NCI-H2196 (cell line): ENCODE results near the gene MSH3.
"Not testable (repeated sequence)": the region's sequence is repeated elsewhere in the genome, so short reads cannot be mapped to it uniquely, and the experiment has no call there.

ENCODE experiments used
- DNase-seq: peaks from one replicate; lab custom pipeline; 2025; ENCODE audit not compliant: unreplicated experiment; lab: John Stamatoyannopoulos, UW

MSH3 gene

GRCh38 chr5:80705216-80705769 lies 50.8 kb downstream of the MSH3 start:
- no peak for DNase-seq

GRCh38 chr5:80705801-80706200 lies 51.3 kb downstream of the MSH3 start:
- no peak for DNase-seq

DNA sequence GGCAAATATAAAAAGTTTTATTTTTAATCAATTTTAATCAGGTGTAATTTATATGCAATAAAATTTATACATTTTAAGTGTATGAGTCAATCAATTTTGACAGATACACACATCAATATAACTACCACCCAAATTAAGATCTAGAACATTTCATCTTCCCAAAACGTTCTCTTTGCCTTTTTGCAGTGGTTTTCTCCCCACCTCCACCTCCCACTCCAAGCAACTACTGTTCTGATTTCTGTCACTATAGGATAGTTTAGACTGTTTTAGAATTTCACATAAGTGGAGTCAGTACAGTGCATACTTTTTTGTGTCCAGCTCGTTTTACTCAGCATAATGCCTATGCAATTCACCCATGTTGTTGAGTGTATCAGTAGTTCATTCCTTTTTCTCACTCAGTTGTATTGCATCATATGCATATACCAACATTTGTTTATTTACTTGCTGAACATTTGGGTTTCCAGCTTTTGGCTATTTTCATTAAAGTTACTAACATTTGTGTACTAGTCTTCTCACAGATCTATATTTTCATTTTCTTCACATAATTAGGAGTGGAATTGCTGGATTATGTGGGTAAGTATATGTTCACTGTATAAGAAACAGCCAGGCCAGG lies 52.5 kb downstream of the MSH3 start:
- no peak for DNase-seq

- DNase-seq: no peak
Observed at GRCh38 chr5:80707645-80708044, 53.2 kb downstream of the MSH3 start.

DNA sequence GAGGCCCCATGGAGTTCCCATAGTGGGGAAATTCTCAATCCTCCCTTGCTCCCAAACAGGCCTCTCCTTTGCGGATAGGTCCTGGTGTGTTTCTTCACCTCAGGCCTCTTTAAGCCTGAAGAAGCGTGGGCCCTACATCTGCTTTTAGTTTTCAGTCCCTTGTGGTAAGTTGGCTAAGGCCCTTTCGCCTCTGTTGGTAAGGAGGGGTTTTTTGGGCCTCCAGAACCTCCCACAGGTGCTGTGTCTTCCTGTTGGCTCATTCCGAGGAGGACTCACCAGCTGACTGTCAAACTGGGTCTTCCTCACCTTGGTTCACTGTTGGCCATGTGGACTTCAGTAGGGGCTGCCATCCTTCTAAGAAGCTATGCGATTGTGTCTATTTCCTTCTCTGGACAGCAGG lies 56.8 kb downstream of the MSH3 start:
- DNase-seq: no peak

- DNase-seq: peak; percentile 0
Observed at GRCh38 chr5:80711938-80712337, 57.5 kb downstream of the MSH3 start.

DNA sequence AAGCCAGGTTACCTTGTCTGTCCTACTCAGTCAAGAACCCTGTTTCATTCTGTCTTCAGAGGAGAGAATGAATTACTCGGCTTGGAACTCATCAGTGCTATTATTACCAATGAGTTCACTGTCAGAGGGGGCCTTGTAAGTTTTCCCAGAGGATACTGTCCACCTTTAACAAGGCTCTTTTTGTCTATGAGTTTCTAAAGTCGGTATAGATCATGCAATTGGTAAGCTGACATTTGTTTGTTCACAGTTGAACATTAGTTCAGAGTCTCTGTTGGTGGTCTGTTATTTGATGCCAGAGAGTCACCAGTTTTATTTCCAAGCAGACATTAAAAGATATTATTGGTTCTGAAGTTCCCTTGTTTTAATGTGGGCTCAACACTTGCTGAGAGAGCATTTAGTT lies 58.5 kb downstream of the MSH3 start:
- no peak for DNase-seq

DNA sequence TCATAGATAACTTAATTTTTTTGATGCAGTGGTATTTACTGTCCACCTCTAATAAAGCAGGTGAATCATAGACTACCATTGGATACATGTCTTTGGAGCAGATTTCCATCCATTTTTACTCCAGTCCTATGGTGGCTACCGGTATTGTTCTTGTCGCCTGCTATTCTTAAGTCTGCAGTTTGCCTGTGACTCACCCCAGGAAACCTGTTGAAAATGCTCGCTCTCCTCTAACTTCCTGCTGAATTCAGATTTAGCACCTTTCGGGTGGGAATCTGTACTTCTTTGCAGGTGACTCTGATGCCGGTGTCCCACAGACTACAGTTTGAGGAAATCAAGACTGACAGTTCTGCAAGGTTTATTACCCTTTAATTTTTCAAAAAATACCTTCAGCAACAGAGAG lies 59.2 kb downstream of the MSH3 start:
- DNase-seq: no peak

DNA sequence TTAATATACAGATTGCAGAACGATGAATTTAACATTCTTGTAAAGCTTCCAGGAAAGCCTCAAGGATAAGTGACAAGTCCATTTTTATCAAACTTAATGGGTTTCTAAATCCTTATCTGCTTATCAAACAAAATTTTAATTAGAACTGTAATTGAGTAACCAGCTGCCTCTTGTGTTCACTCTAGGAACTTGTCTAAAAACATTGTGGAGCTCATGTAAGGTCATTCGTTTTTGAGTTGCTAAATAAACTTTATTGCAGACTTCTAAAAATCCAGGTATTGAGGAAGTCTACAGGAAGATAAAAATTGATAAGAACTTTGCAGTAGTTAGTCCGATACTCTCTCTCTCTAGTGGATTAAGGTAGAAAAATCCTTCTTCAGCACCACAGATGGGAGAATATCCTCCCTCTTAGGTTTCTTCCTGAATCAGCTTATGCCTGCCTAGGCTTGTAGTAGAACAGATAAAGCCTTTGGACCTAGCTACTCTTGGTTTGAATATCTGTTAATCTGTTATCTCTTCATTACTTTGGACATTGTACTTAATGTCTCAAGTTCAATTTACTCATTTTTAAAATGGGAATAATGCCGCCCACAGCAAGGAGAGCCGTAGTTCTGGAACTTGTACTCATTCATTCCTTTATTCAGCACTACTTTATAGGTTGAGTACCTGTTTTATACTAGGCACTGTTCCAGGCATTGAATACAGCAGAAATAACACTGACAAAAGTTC lies 60.3 kb downstream of the MSH3 start:
- DNase-seq: no peak

DNA sequence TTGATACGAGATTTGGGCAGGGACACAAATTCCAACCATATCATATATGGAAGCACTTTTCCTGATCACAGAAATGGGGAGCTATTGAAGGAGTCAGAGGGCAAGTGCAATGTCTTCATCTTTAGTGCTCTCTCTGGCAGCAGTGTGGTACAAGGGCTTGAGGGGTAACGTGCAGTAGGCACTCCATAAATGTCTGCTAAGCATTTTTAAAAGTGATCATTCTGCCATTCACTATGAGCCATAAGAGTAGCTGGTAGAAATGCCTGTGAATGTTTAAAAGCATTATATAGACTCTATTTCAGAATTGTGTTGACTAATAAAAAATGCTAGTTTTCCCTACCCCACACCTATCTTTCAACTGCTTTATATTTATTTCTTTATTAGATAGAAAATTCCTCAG lies 61.4 kb downstream of the MSH3 start:
- no peak for DNase-seq

GRCh38 chr5:80720181-80720580 lies 65.7 kb downstream of the MSH3 start:
- DNase-seq: no peak

DNA sequence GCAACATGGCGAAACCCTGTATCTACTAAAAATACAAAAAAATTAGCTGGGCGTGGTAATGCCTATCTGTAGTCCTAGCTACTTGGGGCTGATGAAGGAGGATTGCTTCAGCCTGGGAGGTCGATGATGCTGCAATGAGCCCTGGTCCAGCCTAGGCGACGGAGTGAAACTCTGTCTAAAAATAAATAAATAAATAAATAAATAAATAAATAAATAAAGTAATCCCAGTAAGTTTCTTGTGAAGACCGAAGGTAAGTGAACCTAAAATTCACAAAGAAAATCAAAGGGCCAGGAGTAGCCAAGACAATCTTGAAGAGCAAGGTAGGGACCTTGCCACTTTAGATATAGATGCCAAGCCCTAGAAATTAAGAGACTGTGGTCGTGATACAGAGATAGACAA lies 68.5 kb downstream of the MSH3 start:
- DNase-seq: no peak

- no peak for DNase-seq
Observed at GRCh38 chr5:80725446-80725845, 71.0 kb downstream of the MSH3 start.

GRCh38 chr5:80736730-80737129 lies 82.3 kb downstream of the MSH3 start:
- DNase-seq: no peak

DNA sequence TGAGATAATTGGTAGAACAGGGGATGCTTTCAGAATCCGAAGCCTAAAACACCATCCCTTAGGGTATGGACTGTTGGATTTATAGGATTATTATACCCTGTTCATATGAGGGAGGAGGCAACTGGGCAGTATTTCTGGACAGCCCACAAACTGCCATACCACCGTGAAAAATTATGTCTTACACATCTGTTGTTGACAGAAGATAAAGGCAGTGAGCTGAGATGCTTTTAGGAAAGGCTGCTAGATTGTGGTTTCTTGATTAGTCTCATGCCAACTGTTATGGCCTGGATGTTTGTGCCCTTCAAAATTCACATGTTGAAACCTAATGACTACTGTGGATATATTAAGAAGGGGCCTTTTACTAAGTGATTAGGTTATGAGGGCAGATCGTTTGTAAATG lies 84.0 kb downstream of the MSH3 start:
- no peak for DNase-seq

GRCh38 chr5:80739057-80739456 lies 84.6 kb downstream of the MSH3 start:
- DNase-seq: no peak

DNA sequence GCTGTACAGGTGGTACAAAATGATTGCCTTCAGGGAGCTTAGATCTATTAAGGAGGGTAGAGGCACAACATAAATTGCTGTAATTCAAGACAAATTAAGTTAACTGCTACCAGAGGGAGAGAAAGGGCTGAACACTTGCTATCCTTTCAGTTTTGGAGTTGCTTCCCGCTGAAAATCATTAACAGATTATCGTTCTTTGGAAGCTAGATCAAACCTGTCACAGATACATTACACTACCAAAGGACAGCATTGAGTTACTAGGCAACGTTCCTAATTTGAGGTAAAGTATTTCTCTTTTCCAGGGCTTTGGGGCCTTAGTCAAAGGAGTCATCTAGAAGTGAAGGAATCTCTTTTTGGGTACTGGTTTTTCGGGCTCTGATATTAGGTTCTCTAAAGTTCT lies 85.0 kb downstream of the MSH3 start:
- no peak for DNase-seq

- no peak for DNase-seq
Observed at GRCh38 chr5:80739898-80740297, 85.4 kb downstream of the MSH3 start.

DNA sequence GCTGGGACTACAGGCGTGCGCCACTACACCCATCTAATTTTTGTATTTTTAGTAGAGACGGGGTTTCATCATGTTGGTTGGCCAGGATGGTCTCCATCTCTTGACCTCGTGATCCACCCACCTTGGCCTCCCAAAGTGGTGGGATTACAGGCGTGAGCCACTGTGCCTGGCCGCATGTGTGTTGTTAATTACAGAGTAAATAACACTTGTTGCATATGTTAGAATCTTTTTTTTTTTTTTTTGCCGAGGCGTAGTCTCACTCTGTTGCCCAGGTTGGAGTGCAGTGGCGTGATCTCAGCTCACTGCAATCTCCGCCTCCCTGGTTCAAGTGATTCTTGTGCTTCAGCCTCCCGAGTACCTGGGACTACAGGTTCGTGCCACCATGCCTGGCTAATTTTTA lies 86.0 kb downstream of the MSH3 start:
- DNase-seq: not testable (repeated sequence)

DNA sequence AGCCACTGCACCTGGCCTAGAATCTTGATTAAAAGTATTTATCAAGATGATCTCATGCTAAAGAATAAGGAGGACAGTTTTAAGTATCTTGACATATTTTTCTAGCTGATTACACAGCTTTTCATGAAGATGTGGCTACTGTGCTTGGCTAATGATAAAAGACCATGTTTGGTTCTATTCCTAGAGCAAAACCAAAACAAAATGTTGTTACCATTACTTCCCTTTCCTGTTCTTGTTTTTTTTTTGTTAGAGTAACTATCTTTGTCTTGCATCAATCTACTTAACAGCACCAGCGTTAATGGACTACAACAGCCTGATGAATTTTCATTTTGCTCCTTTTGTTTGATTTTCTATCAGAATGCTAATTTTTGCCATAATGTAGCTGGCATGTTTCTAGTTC lies 86.5 kb downstream of the MSH3 start:
- DNase-seq: no peak

DNA sequence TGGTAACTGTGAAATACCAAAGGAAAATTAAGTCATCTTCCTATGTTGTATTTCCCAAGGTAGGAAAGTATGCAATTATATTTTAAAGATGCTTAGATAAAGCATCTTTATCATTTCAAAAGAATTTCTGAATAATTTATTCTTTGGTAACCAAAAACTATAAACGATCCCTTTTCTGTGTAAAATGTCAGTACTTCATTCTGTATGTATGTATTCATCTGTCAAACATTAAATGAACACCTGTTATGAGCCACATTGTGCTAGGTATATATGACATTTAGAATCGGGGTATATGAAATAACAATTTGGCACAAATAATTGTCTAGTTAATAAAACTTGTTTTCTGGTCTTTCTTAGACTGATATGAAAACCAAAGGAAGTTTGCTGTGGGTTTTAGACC lies 89.7 kb downstream of the MSH3 start:
- no peak for DNase-seq

GRCh38 chr5:80745490-80745889 lies 91.0 kb downstream of the MSH3 start:
- DNase-seq: no peak

GRCh38 chr5:80747922-80748321 lies 93.5 kb downstream of the MSH3 start:
- DNase-seq: no peak
